DMS79 treated with DMSO at 0.1 percent for 48 hours (cell line): Measurements from ENCODE around the gene FKBP15.

Experiments used
- DNase-seq: peaks from one replicate; lab custom pipeline; 2025; lab: John Stamatoyannopoulos, UW

Gene FKBP15

GRCh38 chr9:113228130-113228665 is 7.1 kb upstream of the FKBP15 start:
- DNase-seq = no peak

- no peak for DNase-seq
These were observed 6.4 kb upstream of the FKBP15 start for GRCh38 chr9:113227436-113227835.

- DNase-seq = no peak
These were observed 2.9 kb upstream of the FKBP15 start for GRCh38 chr9:113223963-113224362.

GRCh38 chr9:113222482-113222841 is 1.4 kb upstream of the FKBP15 start:
- DNase-seq = no peak

- DNase-seq = peak; percentile 39
These were observed 864 bp upstream of the FKBP15 start for GRCh38 chr9:113221800-113222481.

- no peak for DNase-seq
These were observed 542 bp downstream of the FKBP15 start for GRCh38 chr9:113220467-113221002.

- DNase-seq = no peak
These were observed 1.1 kb downstream of the FKBP15 start for GRCh38 chr9:113219969-113220368.

- DNase-seq = no peak
These were observed 1.7 kb downstream of the FKBP15 start for GRCh38 chr9:113219186-113219936.

- DNase-seq = no peak
These were observed 4.7 kb downstream of the FKBP15 start for GRCh38 chr9:113216406-113216805.

- DNase-seq = peak; percentile 15
These were observed 5.9 kb downstream of the FKBP15 start for GRCh38 chr9:113215132-113215531.

- DNase-seq = no peak
These were observed 10.3 kb downstream of the FKBP15 start for GRCh38 chr9:113210815-113211214.

GRCh38 chr9:113205861-113206260 is 15.2 kb downstream of the FKBP15 start:
- DNase-seq = no peak

- no peak for DNase-seq
These were observed 15.6 kb downstream of the FKBP15 start for GRCh38 chr9:113205432-113205831.

GRCh38 chr9:113199683-113200329 is 21.3 kb downstream of the FKBP15 start:
- DNase-seq = no peak

GRCh38 chr9:113192455-113192854 is 28.6 kb downstream of the FKBP15 start:
- DNase-seq = no peak

GRCh38 chr9:113187929-113188595 is 33.0 kb downstream of the FKBP15 start:
- DNase-seq = no peak

- DNase-seq = no peak
These were observed 34.8 kb downstream of the FKBP15 start for GRCh38 chr9:113186137-113186755.

GRCh38 chr9:113185271-113185670 is 35.8 kb downstream of the FKBP15 start:
- DNase-seq = no peak

GRCh38 chr9:113184539-113184938 is 36.5 kb downstream of the FKBP15 start:
- DNase-seq = no peak

- no peak for DNase-seq
These were observed 37.1 kb downstream of the FKBP15 start for GRCh38 chr9:113183956-113184488.

GRCh38 chr9:113181165-113181564 is 39.9 kb downstream of the FKBP15 start:
- no peak for DNase-seq
